Karpas-422 (cell line): ENCODE data around the gene ZFAND6. TPM values are rescaled to one million over a fixed set of nuclear protein-coding genes. Genes with fewer than 3 reads are reported as not detected.

ENCODE experiments used
- DNase-seq: peaks from one replicate; pipeline ENCODE4 v3.0.0-alpha.2; 2015
- H2AFZ ChIP-seq: fragments of 200-600 bp; sonication (generic); 2 replicates; pipeline ENCODE4 v1.6.1; 2014; ENCODE audit warnings: antibody characterized with exemption, low read length, mixed read lengths
- H3K27ac ChIP-seq: fragments of 200-600 bp; sonication (generic); 2 replicates; pipeline ENCODE4 v1.5.1; 2014; ENCODE audit warnings: mild to moderate bottlenecking, low read length, moderate library complexity
- H3K27me3 ChIP-seq: fragments of 200-600 bp; sonication (generic); 2 replicates; pipeline ENCODE4 v1.6.1; 2014; ENCODE audit warnings: low read length, mixed read lengths
- H3K36me3 ChIP-seq: fragments of 200-600 bp; sonication (generic); 2 replicates; pipeline ENCODE4 v1.6.1; 2014; ENCODE audit warnings: low read length, mixed read lengths; ENCODE audit not compliant: insufficient read depth
- H3K4me1 ChIP-seq: fragments of 200-600 bp; sonication (generic); 2 replicates; pipeline ENCODE4 v1.6.1; 2014; ENCODE audit warnings: mild to moderate bottlenecking, low read length, mixed read lengths
- H3K4me2 ChIP-seq: fragments of 200-600 bp; sonication (generic); 2 replicates; pipeline ENCODE4 v1.6.1; 2014; ENCODE audit warnings: low read length, low read depth, mild to moderate bottlenecking; ENCODE audit not compliant: poor library complexity, severe bottlenecking
- H3K4me3 ChIP-seq: fragments of 200-600 bp; sonication (generic); 2 replicates; pipeline ENCODE4 v1.5.1; 2014; ENCODE audit warnings: mild to moderate bottlenecking, antibody characterized with exemption, low read length, mixed read lengths
- H3K79me2 ChIP-seq: fragments of 200-600 bp; sonication (generic); 2 replicates; pipeline ENCODE4 v1.6.1; 2014; ENCODE audit warnings: mild to moderate bottlenecking, low read length, mixed read lengths
- H3K9ac ChIP-seq: fragments of 200-600 bp; sonication (generic); 2 replicates; pipeline ENCODE4 v1.6.0; 2014; ENCODE audit warnings: low read length
- H3K9me2 ChIP-seq: fragments of 200-600 bp; sonication (generic), shearing (Covaris generic); replicated peaks from 2 replicates; pipeline ENCODE4 v1.6.0; 2014; ENCODE audit warnings: mild to moderate bottlenecking, low read length, moderate library complexity; ENCODE audit not compliant: insufficient read depth
- H3K9me3 ChIP-seq: fragments of 300-700, 200-600 bp; sonication (generic); 2 replicates; pipeline ENCODE4 v1.6.1; 2014; ENCODE audit warnings: low read length, mixed read lengths
- H4K20me1 ChIP-seq: fragments of 200-600 bp; sonication (generic); 2 replicates; pipeline ENCODE4 v1.6.1; 2014; ENCODE audit warnings: mild to moderate bottlenecking, antibody characterized with exemption, low read length, low read depth; ENCODE audit not compliant: insufficient read depth
- total RNA-seq: library from RNA; depleted of rRNA; stranded (reverse); fragments of >200 nt; shearing (Covaris generic); gene quantifications from 2 replicates; pipeline ENCODE4 v1.2.3, GENCODE V29; 2014; ENCODE audit warnings: low replicate concordance

ZFAND6 gene
- total RNA-seq, 1 experiment from 2014 or later, result 174 TPM

GRCh38 chr15:80151148-80151547, 91.7 kb downstream of the ZFAND6 start:
- no peak overlapping the region for H3K9ac ChIP-seq
- no peak overlapping the region for H2AFZ ChIP-seq
- H3K27me3 ChIP-seq, result no peaks in the 10 kb centered on the region
- H3K4me1 ChIP-seq, result peaks cover 18% of the 10 kb centered on the region
- H3K79me2 ChIP-seq, result peaks cover 17% of the 10 kb centered on the region
- H4K20me1 ChIP-seq, result no peaks in the 10 kb centered on the region
- H3K4me3 ChIP-seq, result no peak overlapping the region
- DNase-seq, result no peak
- no peaks in the 10 kb centered on the region for H3K36me3 ChIP-seq
- no peaks in the 10 kb centered on the region for H3K9me3 ChIP-seq
- H3K27ac ChIP-seq, result no peak overlapping the region
- no peaks in the 10 kb centered on the region; the same call in 1 of the 2 replicates for H3K9me2 ChIP-seq
- H3K4me2 ChIP-seq, result no peak overlapping the region

DNA sequence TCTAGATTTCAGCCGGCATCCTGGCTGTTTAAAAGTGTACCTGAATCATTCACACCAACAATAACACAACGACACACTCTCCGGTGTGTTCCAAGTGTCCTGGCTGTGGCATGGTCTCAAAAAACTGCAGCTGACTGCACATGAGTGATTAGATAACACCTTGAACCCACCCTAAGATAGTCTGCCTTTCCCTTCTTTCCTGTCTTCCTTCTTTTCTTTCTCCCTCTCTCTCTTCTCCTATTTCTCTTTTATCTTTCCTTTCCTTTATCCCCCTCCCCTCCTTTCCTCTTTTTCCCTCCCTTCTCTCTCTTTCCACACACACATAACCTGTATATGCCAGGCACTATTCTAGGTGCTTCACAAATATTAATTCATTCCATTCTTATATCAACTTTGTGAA, 92.1 kb downstream of the ZFAND6 start:
- H2AFZ ChIP-seq, result peak overlapping the region; percentile 92; the same call in 1 of the 2 replicates
- H3K4me1 ChIP-seq, result peaks cover 18% of the 10 kb centered on the region
- peak overlapping the region; percentile 68; the same call in 1 of the 2 replicates for H3K9ac ChIP-seq
- no peaks in the 10 kb centered on the region for H3K9me3 ChIP-seq
- no peaks in the 10 kb centered on the region for H3K9me2 ChIP-seq
- H3K27ac ChIP-seq, result no peak overlapping the region; the same call in 1 of the 2 replicates
- DNase-seq, result no peak
- H3K79me2 ChIP-seq, result peaks cover 17% of the 10 kb centered on the region
- no peaks in the 10 kb centered on the region for H4K20me1 ChIP-seq
- H3K36me3 ChIP-seq, result no peaks in the 10 kb centered on the region
- H3K4me3 ChIP-seq, result peak overlapping the region; percentile 64
- H3K27me3 ChIP-seq, result no peaks in the 10 kb centered on the region
- H3K4me2 ChIP-seq, result peak overlapping the region; percentile 89

DNA sequence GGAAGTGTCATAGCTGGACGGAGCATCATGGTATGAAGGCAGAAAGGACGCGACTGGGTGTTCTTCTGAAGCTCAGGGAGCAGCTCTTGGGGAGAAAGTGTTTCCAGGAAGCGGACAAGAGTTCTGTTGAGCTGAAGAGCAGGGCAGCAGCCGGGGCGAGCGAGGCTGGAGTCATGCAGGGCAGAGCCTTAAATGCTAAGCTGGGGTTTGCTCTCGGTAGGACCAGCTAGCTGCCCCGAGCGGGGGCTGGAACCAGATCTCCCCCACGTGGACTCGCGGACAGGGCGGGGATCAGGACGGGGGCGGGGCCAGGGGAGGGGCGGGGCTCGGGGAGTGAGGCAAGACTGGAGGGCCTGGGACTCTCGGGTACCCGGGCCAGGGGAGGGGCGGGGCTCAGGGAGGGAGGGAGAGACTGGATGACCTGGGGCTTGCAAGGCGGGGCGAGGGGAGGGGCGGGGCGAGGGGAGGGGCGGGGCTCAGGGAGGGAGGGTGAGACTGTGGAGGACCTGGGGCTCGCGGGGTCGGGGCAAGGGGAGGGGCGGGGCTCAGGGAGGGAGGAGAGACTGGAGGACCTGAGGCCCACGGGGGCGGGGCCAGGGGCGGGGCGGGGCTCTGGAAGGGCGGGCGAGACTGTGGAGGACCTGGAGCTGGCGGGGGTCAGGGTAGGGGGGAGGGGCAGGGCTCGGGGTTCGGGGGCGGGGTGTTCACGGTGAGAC, 92.9 kb downstream of the ZFAND6 start:
- Histone ChIP-seq H3K4me3 (peak overlapping the region; percentile 86), H2AFZ (peak overlapping the region; percentile 92), H3K4me1 (peaks cover 18% of the 10 kb centered on the region), H3K27ac (no peak overlapping the region; the same call in 1 of the 2 replicates), H3K27me3 (no peaks in the 10 kb centered on the region), H4K20me1 (no peaks in the 10 kb centered on the region), H3K4me2 (peak overlapping the region; percentile 92), H3K9ac (peak overlapping the region; percentile 90), H3K9me3 (no peaks in the 10 kb centered on the region), H3K9me2 (no peaks in the 10 kb centered on the region), H3K36me3 (no peaks in the 10 kb centered on the region), H3K79me2 (peaks cover 17% of the 10 kb centered on the region)
- peak; percentile 97 for DNase-seq

GRCh38 chr15:80152896-80153876, 93.7 kb downstream of the ZFAND6 start, which contains the start of gene FAH:
FAH (plus strand) TSS chr15:80152999; CDS start chr15:80153055, 56 bp downstream.
- Histone ChIP-seq H3K9me2 (no peaks in the 10 kb centered on the region), H3K79me2 (peaks cover 17% of the 10 kb centered on the region), H3K9ac (peak within 1 kb of the TSS; percentile 90), H2AFZ (peak within 1 kb of the TSS; percentile 92), H3K27ac (peak within 1 kb of the TSS; percentile 28; the same call in 1 of the 2 replicates), H3K9me3 (no peaks in the 10 kb centered on the region), H4K20me1 (no peaks in the 10 kb centered on the region), H3K4me3 (peak within 1 kb of the TSS; percentile 86), H3K4me1 (peaks cover 18% of the 10 kb centered on the region), H3K4me2 (peak within 1 kb of the TSS; percentile 92), H3K27me3 (no peaks in the 10 kb centered on the region), H3K36me3 (no peaks in the 10 kb centered on the region)
- DNase-seq, result peak; percentile 80

GRCh38 chr15:80153900-80154299, 94.4 kb downstream of the ZFAND6 start:
- peak overlapping the region; percentile 86 for H3K4me3 ChIP-seq
- peak overlapping the region; percentile 90 for H3K9ac ChIP-seq
- no peaks in the 10 kb centered on the region for H3K9me2 ChIP-seq
- H3K79me2 ChIP-seq, result peaks cover 17% of the 10 kb centered on the region
- no peaks in the 10 kb centered on the region for H3K9me3 ChIP-seq
- H3K27ac ChIP-seq, result peak overlapping the region; percentile 28; the same call in 1 of the 2 replicates
- no peak for DNase-seq
- no peaks in the 10 kb centered on the region for H3K36me3 ChIP-seq
- H3K4me2 ChIP-seq, result peak overlapping the region; percentile 92
- H4K20me1 ChIP-seq, result no peaks in the 10 kb centered on the region
- no peak overlapping the region for H2AFZ ChIP-seq
- H3K4me1 ChIP-seq, result peaks cover 18% of the 10 kb centered on the region
- H3K27me3 ChIP-seq, result no peaks in the 10 kb centered on the region

- DNase-seq, result no peak
- Histone ChIP-seq H3K9me2 (no peaks in the 10 kb centered on the region), H3K4me3 (peak overlapping the region; percentile 86; the same call in 1 of the 2 replicates), H3K4me1 (peaks cover 18% of the 10 kb centered on the region), H4K20me1 (no peaks in the 10 kb centered on the region), H3K27ac (no peak overlapping the region), H3K36me3 (no peaks in the 10 kb centered on the region), H3K79me2 (peaks cover 17% of the 10 kb centered on the region), H3K9ac (peak overlapping the region; percentile 90; the same call in 1 of the 2 replicates), H3K9me3 (no peaks in the 10 kb centered on the region), H2AFZ (no peak overlapping the region), H3K27me3 (no peaks in the 10 kb centered on the region), H3K4me2 (peak overlapping the region; percentile 92)
These were observed 94.9 kb downstream of the ZFAND6 start for GRCh38 chr15:80154336-80154735.

- Histone ChIP-seq H4K20me1 (no peaks in the 10 kb centered on the region), H3K4me2 (no peak overlapping the region), H3K9ac (no peak overlapping the region), H3K27ac (no peak overlapping the region), H3K4me1 (peaks cover 18% of the 10 kb centered on the region), H3K27me3 (no peaks in the 10 kb centered on the region), H3K9me3 (no peaks in the 10 kb centered on the region), H3K9me2 (no peaks in the 10 kb centered on the region), H3K4me3 (no peak overlapping the region), H3K36me3 (no peaks in the 10 kb centered on the region), H3K79me2 (peaks cover 17% of the 10 kb centered on the region), H2AFZ (no peak overlapping the region)
- no peak for DNase-seq
These were observed 95.5 kb downstream of the ZFAND6 start for GRCh38 chr15:80155001-80155377.
